Suprapubic skin (tissue), 4 donors: ENCODE results near the gene FOXA3. TPM values are rescaled to one million over a fixed set of nuclear protein-coding genes. Genes with fewer than 3 reads are reported as not detected.
"Not testable (repeated sequence)": the region's sequence is repeated elsewhere in the genome, so short reads cannot be mapped to it uniquely, and the experiment has no call there.

Source experiments
- DNase-seq, 2 donors: peaks; one replicate each; pipeline ENCODE4 v3.0.0-alpha.2; 2019; ENCODE audit warnings: low spot score in 2 of 2
- H3K27ac ChIP-seq: fragments of 200-600 bp; sonication (generic); one replicate; pipeline ENCODE4 v1.5.1; 2019
- H3K27me3 ChIP-seq: fragments of 200-600 bp; sonication (generic); one replicate; pipeline ENCODE4 v1.5.1; 2019
- H3K36me3 ChIP-seq: fragments of 200-600 bp; sonication (generic); one replicate; pipeline ENCODE4 v1.5.1; 2019
- H3K4me1 ChIP-seq: fragments of 200-600 bp; sonication (generic); one replicate; pipeline ENCODE4 v1.5.1; 2019
- H3K4me3 ChIP-seq: fragments of 200-600 bp; sonication (generic); one replicate; pipeline ENCODE4 v1.5.1; 2019; ENCODE audit warnings: mild to moderate bottlenecking
- H3K9me3 ChIP-seq: fragments of 200-600 bp; sonication (generic); one replicate; pipeline ENCODE4 v1.5.1; 2019
- CTCF ChIP-seq, 2 donors: fragments of 200-600 bp in 1 of 2; fragments of 450-650 bp in 1 of 2; sonication (generic) in 1 of 2; IDR thresholded peaks; one replicate each; pipeline ENCODE4 v1.5.1; 2016 to 2019; ENCODE audit warnings: antibody characterized with exemption in 2 of 2, mild to moderate bottlenecking in 1 of 2, moderate library complexity in 1 of 2
- EP300 ChIP-seq: sonication (generic); formaldehyde crosslinking; IDR thresholded peaks from one replicate; pipeline ENCODE4 v1.6.1; 2017; ENCODE audit warnings: antibody characterized with exemption
- POLR2A ChIP-seq, 2 donors: fragments of 450-650 bp; IDR thresholded peaks; one replicate each; pipeline ENCODE4 v1.6.1; 2017; ENCODE audit warnings: antibody characterized with exemption in 2 of 2, mild to moderate bottlenecking in 2 of 2, moderate library complexity in 2 of 2
- POLR2AphosphoS5 ChIP-seq, 3 donors: sonication (generic); formaldehyde crosslinking; IDR thresholded peaks; one replicate each; pipeline ENCODE4 v1.6.1; 2017; ENCODE audit warnings: antibody characterized with exemption in 3 of 3
- WGBS: methylation state at CpG from one replicate; pipeline ENCODE4 v1.1.5; 2018; 5-methylcytosine and 5-hydroxymethylcytosine counted together
- total RNA-seq, 4 donors: library from RNA; depleted of rRNA; stranded (reverse); fragments of >200 nt; gene quantifications; one replicate each; pipeline ENCODE4 v1.1.0, GENCODE V29; 2016

Gene FOXA3
- total RNA-seq, 4 donors from 2014 or later, result 0.30 TPM; not detected in 3

DNA sequence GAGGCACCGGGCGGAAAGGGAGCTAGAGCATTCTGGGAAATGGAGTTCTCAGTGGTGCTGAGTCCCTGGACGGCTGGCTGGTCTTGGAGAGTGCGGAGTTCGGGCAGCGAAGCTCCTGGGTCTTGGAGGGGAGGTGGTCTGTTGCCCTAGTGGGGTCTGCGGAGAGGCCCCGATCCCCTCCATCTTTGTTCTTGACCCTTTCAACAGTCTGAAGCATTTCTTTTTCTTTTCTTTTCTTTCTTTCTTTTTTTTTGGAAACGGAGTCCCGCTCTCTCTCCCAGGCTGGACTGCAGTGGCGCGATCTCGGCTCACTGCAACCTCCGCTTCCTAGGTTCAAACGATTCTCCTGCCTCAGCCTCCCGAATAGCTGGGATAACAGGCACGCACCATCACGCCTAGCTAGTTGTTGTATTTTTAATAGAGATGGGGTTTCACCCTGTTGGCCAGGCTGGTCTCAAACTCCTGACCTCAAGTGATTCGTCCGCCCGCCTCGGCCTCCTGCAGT is 739 bp upstream of the FOXA3 start:
- Histone ChIP-seq H3K27me3 (peaks cover 9% of the 10 kb centered on the region), H3K4me3 (peak overlapping the region; percentile 73), H3K27ac (no peak overlapping the region), H3K9me3 (no peaks in the 10 kb centered on the region), H3K36me3 (no peaks in the 10 kb centered on the region), H3K4me1 (peaks cover 26% of the 10 kb centered on the region)
- 2% methylated on average over 18 of the region's 22 CpGs for WGBS
- DNase-seq, result no peak
- TF ChIP-seq POLR2AphosphoS5 (IDR thresholded peaks at IDR 0.05), result no peak
- no peak for TF ChIP-seq CTCF (IDR thresholded peaks at IDR 0.05)
- TF ChIP-seq EP300, result no peak
- TF ChIP-seq POLR2A (IDR thresholded peaks at IDR 0.05), result no peak

DNA sequence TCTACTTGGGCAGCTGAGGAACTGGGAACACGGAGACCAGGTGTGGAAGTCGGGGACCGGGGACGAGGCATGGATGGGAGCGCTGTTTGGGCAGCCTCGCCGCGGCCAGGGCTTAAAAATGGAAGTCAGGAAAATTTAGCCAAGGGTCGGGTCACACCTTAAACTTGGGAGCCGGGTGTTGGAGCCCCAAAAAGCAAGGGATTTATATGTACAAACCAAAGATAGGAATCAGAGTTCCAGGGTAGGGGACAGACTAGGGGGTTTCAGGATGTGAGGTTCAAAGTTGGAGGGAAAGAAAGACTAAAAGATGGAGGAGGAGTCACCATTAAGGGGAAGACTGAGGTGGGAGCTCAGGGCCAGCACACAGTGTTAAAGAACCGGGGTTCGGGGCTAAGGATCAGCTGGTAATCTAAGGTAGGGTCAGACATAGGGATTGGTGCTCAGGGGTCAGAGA is 530 bp downstream of the FOXA3 start:
- Histone ChIP-seq H3K4me3 (peak overlapping the region; percentile 73), H3K4me1 (peaks cover 26% of the 10 kb centered on the region), H3K27ac (no peak overlapping the region), H3K9me3 (no peaks in the 10 kb centered on the region), H3K36me3 (no peaks in the 10 kb centered on the region), H3K27me3 (peaks cover 9% of the 10 kb centered on the region)
- DNase-seq, result no peak
- 25% methylated on average over 12 of the region's 12 CpGs for WGBS
- TF ChIP-seq POLR2AphosphoS5 (IDR thresholded peaks at IDR 0.05) (no peak), POLR2A (IDR thresholded peaks at IDR 0.05) (no peak), EP300 (no peak), CTCF (IDR thresholded peaks at IDR 0.05) (no peak)

DNA sequence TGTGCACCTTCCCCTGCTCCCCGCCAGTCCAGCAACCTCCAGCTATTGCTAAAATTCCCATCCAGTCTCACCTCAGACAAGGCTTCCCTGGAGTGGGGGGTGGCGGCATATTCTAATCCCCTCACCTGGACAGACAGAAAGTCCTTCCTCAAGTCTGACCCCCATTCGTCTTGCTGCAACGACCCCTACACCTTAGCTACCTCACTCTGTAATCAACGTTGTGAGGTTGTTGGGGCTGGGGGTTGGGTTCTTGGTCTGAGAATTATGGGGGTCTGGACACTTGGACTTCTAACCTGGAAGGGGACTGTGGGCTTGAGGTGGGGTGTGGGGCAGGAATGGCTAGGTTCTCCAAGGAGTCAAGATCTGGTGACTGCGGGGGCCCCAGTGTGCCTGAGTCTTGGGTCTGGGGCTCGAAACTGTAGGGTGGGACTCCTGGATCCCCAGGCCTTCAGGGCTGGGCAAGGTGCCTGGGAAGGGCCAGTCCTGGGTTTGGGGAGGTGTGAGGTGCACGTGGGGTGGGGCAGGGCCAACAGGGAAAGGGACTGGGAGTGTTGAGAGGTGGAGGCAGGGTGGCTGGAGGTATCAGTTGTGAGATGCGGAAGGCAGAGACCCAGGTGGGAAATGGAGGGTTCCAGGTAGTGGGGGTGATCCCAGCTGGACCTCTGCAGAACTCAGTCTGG is 1.3 kb downstream of the FOXA3 start:
- H3K4me1 ChIP-seq, result peaks cover 26% of the 10 kb centered on the region
- no peaks in the 10 kb centered on the region for H3K36me3 ChIP-seq
- no peak for DNase-seq
- H3K9me3 ChIP-seq, result no peaks in the 10 kb centered on the region
- WGBS, result 67% methylated on average over 8 of the region's 9 CpGs
- no peak for TF ChIP-seq EP300
- TF ChIP-seq CTCF (IDR thresholded peaks at IDR 0.05), result no peak
- no peak for TF ChIP-seq POLR2AphosphoS5 (IDR thresholded peaks at IDR 0.05)
- TF ChIP-seq POLR2A (IDR thresholded peaks at IDR 0.05), result no peak
- H3K27me3 ChIP-seq, result peaks cover 9% of the 10 kb centered on the region
- H3K4me3 ChIP-seq, result no peak overlapping the region
- no peak overlapping the region for H3K27ac ChIP-seq

DNA sequence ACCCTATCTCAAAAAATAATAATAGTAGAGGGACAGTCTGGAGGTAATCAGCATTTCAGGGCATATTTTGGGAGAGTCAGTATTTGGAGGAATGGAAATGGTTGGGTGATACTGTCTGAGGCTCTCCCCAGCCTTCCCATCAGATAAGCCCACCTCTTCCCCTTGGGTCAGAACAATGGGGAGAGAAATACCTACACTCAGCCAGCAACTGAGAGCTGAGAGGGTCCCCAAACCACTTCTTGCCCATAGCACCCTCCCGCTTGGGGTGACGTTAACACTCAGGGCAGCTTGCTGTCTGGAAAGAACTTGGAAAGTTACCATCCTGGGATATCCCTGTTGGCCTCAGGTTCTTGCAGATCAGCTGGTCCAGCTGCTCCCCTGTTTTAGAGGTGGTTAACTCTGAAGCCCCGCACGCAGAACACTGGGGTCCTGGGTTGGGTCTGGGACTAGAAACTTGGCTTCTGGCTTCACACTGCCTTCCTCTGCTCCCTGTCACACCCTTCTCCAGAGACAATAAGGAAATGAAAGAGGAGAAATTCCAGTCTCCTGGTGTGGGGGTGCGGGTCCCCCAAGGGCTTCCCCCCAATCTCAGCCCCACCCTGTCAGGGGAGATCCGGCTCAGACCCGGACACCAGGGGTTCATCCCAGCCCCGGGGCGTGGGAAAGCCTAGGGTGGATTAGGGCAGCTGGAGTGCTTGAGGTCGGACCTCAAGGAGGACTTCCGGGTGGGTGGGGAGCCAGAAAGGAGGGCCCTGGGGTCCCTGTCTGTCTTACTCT is 2.5 kb downstream of the FOXA3 start:
- no peak overlapping the region for H3K27ac ChIP-seq
- TF ChIP-seq POLR2A (IDR thresholded peaks at IDR 0.05), result no peak
- TF ChIP-seq POLR2AphosphoS5 (IDR thresholded peaks at IDR 0.05), result no peak
- TF ChIP-seq EP300, result no peak
- no peak for TF ChIP-seq CTCF (IDR thresholded peaks at IDR 0.05)
- no peak for DNase-seq
- H3K4me1 ChIP-seq, result peaks cover 22% of the 10 kb centered on the region
- no peaks in the 10 kb centered on the region for H3K9me3 ChIP-seq
- 57% methylated on average over 11 of the region's 11 CpGs for WGBS
- H3K36me3 ChIP-seq, result no peaks in the 10 kb centered on the region
- peaks cover 9% of the 10 kb centered on the region for H3K27me3 ChIP-seq
- no peak overlapping the region for H3K4me3 ChIP-seq

DNA sequence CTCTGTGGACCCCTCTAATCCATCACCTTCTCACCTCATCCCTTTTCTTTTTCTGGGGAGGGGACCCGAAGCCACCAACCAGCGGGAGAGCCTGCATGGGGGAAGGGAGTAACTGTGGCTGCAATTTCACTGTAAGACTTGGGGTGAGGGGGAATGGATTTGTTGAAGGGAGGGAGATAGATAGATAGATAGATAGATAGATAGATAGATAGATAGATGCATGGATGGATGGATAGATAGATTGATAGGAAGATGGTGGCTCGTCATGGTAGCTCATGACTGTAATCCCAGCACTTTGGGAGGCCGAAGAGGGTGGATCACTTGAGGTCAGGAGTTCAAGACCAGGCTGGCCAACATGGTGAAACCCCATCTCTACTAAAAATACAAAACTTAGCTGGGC is 3.1 kb downstream of the FOXA3 start:
- peaks cover 16% of the 10 kb centered on the region for H3K4me1 ChIP-seq

More for the DNA sequence above, 3.1 kb downstream of the FOXA3 start:
- H3K9me3 ChIP-seq, H3K27me3 ChIP-seq, H3K27ac ChIP-seq, H3K4me3 ChIP-seq, H3K36me3 ChIP-seq, DNase-seq: not testable (repeated sequence)
- WGBS, result 85% methylated on average over 4 of the region's 4 CpGs
